HUES48 (cell line): Measurements from ENCODE around the gene ESR1.

Experiments used
- H3K27ac ChIP-seq: one replicate; pipeline ENCODE4 v1.7.0; 2013; ENCODE audit warnings: low read depth, low read length, inconsistent platforms
- H3K27me3 ChIP-seq: 2 replicates; pipeline ENCODE4 v1.6.1; 2013; ENCODE audit warnings: mild to moderate bottlenecking, low read length; ENCODE audit not compliant: control insufficient read depth, insufficient read depth
- H3K36me3 ChIP-seq: 2 replicates; pipeline ENCODE4 v1.6.1; 2013; ENCODE audit warnings: low read length; ENCODE audit not compliant: control insufficient read depth, insufficient read depth
- H3K4me1 ChIP-seq: 2 replicates; pipeline ENCODE4 v1.6.1; 2013; ENCODE audit warnings: mild to moderate bottlenecking, low read length; ENCODE audit not compliant: control insufficient read depth, insufficient read depth
- H3K4me3 ChIP-seq: 2 replicates; pipeline ENCODE4 v1.5.1; 2013; ENCODE audit warnings: mild to moderate bottlenecking, low read depth, low read length
- H3K9ac ChIP-seq: 2 replicates; pipeline ENCODE4 v1.6.1; 2013; ENCODE audit warnings: mild to moderate bottlenecking, low read depth, low read length, moderate library complexity
- H3K9me3 ChIP-seq: 2 replicates; pipeline ENCODE4 v1.6.1; 2013; ENCODE audit warnings: low read length; ENCODE audit not compliant: control insufficient read depth, insufficient read depth

ESR1 gene

DNA sequence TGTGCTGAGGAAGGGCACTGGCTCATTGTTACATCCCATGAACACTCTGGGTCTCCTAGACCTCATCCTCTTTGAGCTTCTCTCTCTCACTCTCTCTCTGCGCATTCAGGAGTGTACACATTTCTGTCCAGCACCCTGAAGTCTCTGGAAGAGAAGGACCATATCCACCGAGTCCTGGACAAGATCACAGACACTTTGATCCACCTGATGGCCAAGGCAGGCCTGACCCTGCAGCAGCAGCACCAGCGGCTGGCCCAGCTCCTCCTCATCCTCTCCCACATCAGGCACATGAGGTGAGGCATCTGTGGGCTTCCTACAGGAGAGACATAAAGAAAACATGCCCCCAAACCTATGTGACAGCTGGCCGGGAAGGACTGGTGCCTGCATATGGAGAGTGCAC is 286.8 kb downstream of the ESR1 start:
- Histone ChIP-seq H3K9me3 (no peaks in the 10 kb centered on the region), H3K9ac (no peak overlapping the region), H3K27ac (no peak overlapping the region), H3K4me1 (no peaks in the 10 kb centered on the region), H3K36me3 (no peaks in the 10 kb centered on the region), H3K27me3 (no peaks in the 10 kb centered on the region), H3K4me3 (no peak overlapping the region)

- H3K4me3 ChIP-seq: no peak overlapping the region
- H3K9ac ChIP-seq: no peak overlapping the region
- H3K36me3 ChIP-seq: no peaks in the 10 kb centered on the region
- no peaks in the 10 kb centered on the region for H3K9me3 ChIP-seq
- no peaks in the 10 kb centered on the region for H3K4me1 ChIP-seq
- H3K27me3 ChIP-seq: no peaks in the 10 kb centered on the region
- no peak overlapping the region for H3K27ac ChIP-seq
Measured at GRCh38 chr6:152094992-152095592, 287.6 kb downstream of the ESR1 start.

DNA sequence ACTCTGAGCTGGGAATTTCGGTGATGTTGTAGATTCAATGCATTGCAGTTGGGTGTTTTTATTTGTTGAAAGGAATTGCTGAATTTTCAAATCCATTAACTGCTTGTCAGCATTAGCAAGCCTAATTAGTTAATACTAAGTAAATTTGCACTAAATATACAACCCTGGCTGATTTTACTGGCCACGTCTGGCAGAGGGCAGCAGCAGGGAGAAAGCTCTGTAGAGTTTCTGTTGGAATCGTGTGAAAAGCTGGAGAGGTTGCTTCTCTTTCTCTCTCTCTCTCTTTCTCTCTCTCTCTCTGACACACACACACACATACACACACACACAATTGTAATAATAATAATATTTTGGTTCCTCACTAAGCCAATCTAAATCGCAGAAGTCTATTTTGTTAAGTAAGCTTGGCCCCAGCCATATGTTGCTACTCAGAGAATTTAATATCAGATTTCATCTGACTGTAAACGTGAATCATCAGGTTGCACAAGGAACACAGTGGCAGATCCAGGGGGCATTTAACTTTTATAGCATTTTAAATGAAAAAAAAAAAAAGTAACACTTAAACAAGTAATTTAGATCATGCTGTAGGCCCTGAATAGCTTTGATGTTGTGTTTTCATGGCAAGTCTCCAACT is 289.5 kb downstream of the ESR1 start:
- Histone ChIP-seq H3K4me1 (peaks cover 4% of the 10 kb centered on the region; the same call in 1 of the 2 replicates), H3K9me3 (no peaks in the 10 kb centered on the region), H3K36me3 (no peaks in the 10 kb centered on the region), H3K27ac (no peak overlapping the region), H3K9ac (no peak overlapping the region), H3K27me3 (no peaks in the 10 kb centered on the region), H3K4me3 (no peak overlapping the region)

GRCh38 chr6:152098683-152099082 is 291.2 kb downstream of the ESR1 start:
- Histone ChIP-seq H3K9me3 (no peaks in the 10 kb centered on the region), H3K36me3 (no peaks in the 10 kb centered on the region), H3K27ac (no peak overlapping the region), H3K9ac (no peak overlapping the region), H3K4me3 (no peak overlapping the region), H3K27me3 (no peaks in the 10 kb centered on the region), H3K4me1 (peaks cover 4% of the 10 kb centered on the region; the same call in 1 of the 2 replicates)

DNA sequence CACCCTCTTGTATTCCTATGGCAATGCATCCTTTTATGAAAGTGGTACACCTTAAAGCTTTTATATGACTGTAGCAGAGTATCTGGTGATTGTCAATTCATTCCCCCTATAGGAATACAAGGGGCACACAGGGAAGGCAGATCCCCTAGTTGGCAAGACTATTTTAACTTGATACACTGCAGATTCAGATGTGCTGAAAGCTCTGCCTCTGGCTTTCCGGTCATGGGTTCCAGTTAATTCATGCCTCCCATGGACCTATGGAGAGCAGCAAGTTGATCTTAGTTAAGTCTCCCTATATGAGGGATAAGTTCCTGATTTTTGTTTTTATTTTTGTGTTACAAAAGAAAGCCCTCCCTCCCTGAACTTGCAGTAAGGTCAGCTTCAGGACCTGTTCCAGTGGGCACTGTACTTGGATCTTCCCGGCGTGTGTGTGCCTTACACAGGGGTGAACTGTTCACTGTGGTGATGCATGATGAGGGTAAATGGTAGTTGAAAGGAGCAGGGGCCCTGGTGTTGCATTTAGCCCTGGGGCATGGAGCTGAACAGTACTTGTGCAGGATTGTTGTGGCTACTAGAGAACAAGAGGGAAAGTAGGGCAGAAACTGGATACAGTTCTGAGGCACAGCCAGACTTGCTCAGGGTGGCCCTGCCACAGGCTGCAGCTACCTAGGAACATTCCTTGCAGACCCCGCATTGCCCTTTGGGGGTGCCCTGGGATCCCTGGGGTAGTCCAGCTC is 292.1 kb downstream of the ESR1 start:
- H3K4me1 ChIP-seq: peaks cover 4% of the 10 kb centered on the region; the same call in 1 of the 2 replicates
- no peaks in the 10 kb centered on the region for H3K9me3 ChIP-seq
- H3K4me3 ChIP-seq: no peak overlapping the region
- no peaks in the 10 kb centered on the region for H3K27me3 ChIP-seq
- no peak overlapping the region for H3K9ac ChIP-seq
- H3K36me3 ChIP-seq: no peaks in the 10 kb centered on the region
- H3K27ac ChIP-seq: no peak overlapping the region

- H3K27me3 ChIP-seq: no peaks in the 10 kb centered on the region
- H3K36me3 ChIP-seq: no peaks in the 10 kb centered on the region
- H3K9ac ChIP-seq: no peak overlapping the region
- no peak overlapping the region for H3K27ac ChIP-seq
- H3K9me3 ChIP-seq: no peaks in the 10 kb centered on the region
- H3K4me3 ChIP-seq: no peak overlapping the region
- H3K4me1 ChIP-seq: peaks cover 4% of the 10 kb centered on the region; the same call in 1 of the 2 replicates
Measured at GRCh38 chr6:152100183-152100618, 292.7 kb downstream of the ESR1 start.

- no peaks in the 10 kb centered on the region for H3K4me1 ChIP-seq
- no peak overlapping the region for H3K9ac ChIP-seq
- no peak overlapping the region for H3K27ac ChIP-seq
- no peaks in the 10 kb centered on the region for H3K36me3 ChIP-seq
- no peaks in the 10 kb centered on the region for H3K9me3 ChIP-seq
- H3K4me3 ChIP-seq: no peak overlapping the region
- H3K27me3 ChIP-seq: no peaks in the 10 kb centered on the region
Measured at GRCh38 chr6:152107973-152108372, 300.5 kb downstream of the ESR1 start.

DNA sequence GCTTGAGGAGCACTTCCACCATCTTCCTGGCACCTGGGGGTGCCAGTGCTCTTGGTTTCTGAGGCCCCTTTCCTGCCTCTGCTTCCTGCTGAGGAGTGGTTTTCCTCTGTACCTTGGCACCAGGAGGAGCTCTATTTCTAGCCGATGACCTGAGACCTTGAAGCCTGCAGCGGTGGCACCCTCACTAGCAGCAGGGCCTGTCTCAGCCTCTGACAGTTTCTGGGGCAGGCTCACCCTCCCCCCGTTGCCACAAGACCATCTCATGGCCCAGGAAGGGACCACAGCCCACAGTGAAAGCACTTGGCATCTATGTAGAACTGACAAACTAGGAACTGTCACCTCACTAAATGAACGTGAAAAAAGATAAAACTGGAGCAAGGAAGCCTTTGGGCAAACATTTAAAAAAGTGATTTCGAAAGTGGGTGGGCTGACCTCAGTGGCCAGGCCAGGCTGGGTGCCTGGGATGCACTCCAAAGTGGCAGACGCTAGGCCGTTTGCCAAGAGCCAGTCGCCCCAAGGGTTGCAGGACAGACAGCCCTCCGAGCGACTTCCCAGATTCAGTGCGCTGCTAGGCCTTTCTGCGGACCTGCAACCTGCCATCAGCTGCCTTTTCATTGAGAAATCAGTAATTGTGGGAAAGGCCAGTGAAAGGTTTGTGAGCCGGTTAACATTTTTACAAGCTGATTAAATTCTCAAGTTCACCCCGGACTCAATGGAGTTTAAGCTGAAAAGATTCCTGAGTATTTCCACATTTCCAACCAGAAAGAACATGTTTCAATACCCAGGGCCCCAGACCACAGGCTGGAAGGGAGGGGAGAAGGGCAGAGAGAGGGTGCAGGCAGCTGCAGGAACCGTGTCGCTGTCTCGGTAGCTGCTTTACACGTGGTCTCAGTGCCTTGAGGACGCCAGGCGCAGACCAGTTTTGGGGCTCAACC is 303.7 kb downstream of the ESR1 start:
- Histone ChIP-seq H3K9me3 (no peaks in the 10 kb centered on the region), H3K27me3 (no peaks in the 10 kb centered on the region), H3K4me3 (no peak overlapping the region), H3K27ac (no peak overlapping the region), H3K4me1 (no peaks in the 10 kb centered on the region), H3K9ac (no peak overlapping the region), H3K36me3 (no peaks in the 10 kb centered on the region)

GRCh38 chr6:152112491-152113261 is 305.2 kb downstream of the ESR1 start:
- H3K9me3 ChIP-seq: no peaks in the 10 kb centered on the region
- H3K9ac ChIP-seq: no peak overlapping the region
- H3K27ac ChIP-seq: no peak overlapping the region
- H3K4me3 ChIP-seq: no peak overlapping the region
- no peaks in the 10 kb centered on the region for H3K36me3 ChIP-seq
- no peaks in the 10 kb centered on the region for H3K27me3 ChIP-seq
- no peaks in the 10 kb centered on the region for H3K4me1 ChIP-seq
